ENCODE measurements around the gene COL1A2.

Gene COL1A2

GRCh38 chr7:94394437-94395140 is at the start of gene COL1A2:
COL1A2 (plus strand) TSS chr7:94394895; CDS start chr7:94395032, 137 bp downstream.
- no peak for DNase-seq
- in situ Hi-C loops (cut with HindIII; ENCODE audit: low pct_ligation_motif_present, low pct_unique_long_range_greater_than_20kb, low sequenced_read_pairs): no loop called here

GRCh38 chr7:94345907-94346306 is 48.8 kb upstream of the COL1A2 start:
- in situ Hi-C loops (cut with HindIII; ENCODE audit: low pct_ligation_motif_present, low pct_unique_long_range_greater_than_20kb, low sequenced_read_pairs): no loop called here
- DNase-seq: no peak

DNA sequence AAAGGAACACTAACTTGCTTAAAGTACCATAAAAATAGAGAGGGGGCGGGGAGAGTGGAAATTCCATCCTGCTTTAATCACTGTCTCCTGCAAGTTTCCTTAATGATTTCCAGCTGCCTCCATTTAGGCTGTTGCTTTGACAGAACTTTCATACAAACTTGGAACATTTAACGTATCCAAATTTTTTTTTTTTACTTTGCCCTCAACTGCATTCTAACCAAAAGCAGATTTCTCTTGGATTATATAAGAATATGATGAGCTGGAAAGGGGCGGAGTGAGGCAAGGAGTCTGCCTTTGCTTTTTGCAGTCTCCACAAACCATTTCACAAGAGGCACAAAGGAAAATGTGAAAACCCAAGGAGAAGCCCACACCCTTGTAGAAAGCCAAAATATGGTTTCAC is 46.6 kb upstream of the COL1A2 start:
- in situ Hi-C loops (cut with HindIII; ENCODE audit: low pct_ligation_motif_present, low pct_unique_long_range_greater_than_20kb, low sequenced_read_pairs): no loop called here
- DNase-seq: peak; percentile 12

GRCh38 chr7:94350734-94351133 is 44.0 kb upstream of the COL1A2 start:
- DNase-seq: no peak
- in situ Hi-C loops (cut with HindIII; ENCODE audit: low pct_ligation_motif_present, low pct_unique_long_range_greater_than_20kb, low sequenced_read_pairs): no loop called here

DNA sequence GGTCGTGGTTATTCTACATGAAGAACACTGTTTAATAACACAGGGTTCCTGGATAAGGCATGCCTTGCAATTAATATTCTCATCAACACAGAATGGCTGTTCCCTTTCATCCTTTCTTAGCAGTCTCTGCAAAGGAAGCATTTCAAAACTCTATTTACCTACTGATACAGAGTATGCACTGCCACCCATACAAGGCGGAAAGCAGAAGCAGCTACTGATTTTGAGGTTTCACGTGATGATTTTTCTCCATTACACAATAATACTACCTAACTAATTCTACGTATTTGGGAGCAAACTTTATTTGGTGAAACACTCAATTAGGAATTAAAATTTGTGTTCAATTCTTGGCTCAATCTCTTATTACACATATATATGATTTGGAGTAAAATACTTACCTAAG is 43.0 kb upstream of the COL1A2 start:
- DNase-seq: no peak
- in situ Hi-C loops (cut with HindIII; ENCODE audit: low pct_ligation_motif_present, low pct_unique_long_range_greater_than_20kb, low sequenced_read_pairs): no loop called here

- no peak for DNase-seq
- in situ Hi-C loops (cut with HindIII; ENCODE audit: low pct_ligation_motif_present, low pct_unique_long_range_greater_than_20kb, low sequenced_read_pairs): no loop called here
Measured at GRCh38 chr7:94352887-94353286, 41.8 kb upstream of the COL1A2 start.

DNA sequence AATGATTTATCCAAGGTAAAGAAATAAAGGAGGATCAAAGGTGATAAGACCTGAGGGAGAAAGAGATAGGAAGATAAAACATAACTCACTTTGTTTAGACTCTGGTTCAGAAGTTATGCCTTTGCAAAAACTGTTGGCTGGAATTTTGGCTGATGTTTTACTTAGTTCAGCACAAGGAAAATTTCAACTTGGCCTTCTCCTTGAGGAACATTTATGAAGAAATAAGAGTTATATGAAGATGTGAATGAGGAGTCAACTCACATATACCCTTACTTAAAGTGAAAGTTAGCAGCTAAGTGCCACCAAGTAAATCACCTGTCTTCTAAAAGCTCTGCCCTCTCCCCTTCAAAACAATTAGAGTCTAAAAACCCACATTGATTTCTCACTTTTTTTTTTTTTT is 39.7 kb upstream of the COL1A2 start:
- in situ Hi-C loops (cut with HindIII; ENCODE audit: low pct_ligation_motif_present, low pct_unique_long_range_greater_than_20kb, low sequenced_read_pairs): no loop called here
- DNase-seq: no peak

GRCh38 chr7:94355454-94355853 is 39.2 kb upstream of the COL1A2 start:
- in situ Hi-C loops (cut with HindIII; ENCODE audit: low pct_ligation_motif_present, low pct_unique_long_range_greater_than_20kb, low sequenced_read_pairs): no loop called here
- DNase-seq: no peak

DNA sequence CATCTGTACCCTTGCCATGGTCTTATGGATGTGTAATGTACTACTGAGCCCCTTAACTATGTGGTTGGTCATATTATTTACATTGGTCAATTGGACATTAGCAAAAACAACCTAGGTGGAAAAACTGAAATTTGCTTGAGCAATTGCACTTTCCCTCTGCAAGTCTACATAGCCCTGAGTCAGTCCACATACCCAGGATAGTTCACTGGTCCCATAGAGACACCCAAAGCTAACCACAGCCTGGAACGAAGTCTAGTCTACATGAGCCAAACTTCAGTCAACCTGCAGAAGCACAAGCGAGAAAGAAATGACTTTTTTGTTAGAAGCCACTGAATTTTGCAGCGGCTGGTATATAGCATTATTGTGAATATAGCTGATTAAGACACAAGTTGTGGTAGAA is 37.6 kb upstream of the COL1A2 start:
- no peak for DNase-seq
- in situ Hi-C loops (cut with HindIII; ENCODE audit: low pct_ligation_motif_present, low pct_unique_long_range_greater_than_20kb, low sequenced_read_pairs): no loop called here

DNA sequence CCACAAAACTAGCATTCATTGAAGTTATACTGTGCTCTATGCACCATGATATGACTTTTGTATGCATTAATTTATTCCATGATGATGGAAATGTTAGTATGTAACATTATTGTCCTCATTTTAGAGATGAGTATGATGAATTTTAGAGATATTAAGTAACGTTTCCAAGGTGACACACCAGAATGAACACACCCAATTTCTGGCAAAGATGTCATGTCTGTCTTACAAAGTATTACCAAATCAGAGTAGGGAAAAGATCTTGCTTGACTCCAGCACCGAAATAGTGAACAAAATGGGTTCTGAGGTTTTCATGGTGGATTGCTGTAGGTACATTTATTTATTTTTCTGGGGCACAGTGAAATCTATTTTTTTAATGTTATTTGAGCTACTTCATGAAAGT is 33.8 kb upstream of the COL1A2 start:
- in situ Hi-C loops (cut with HindIII; ENCODE audit: low pct_ligation_motif_present, low pct_unique_long_range_greater_than_20kb, low sequenced_read_pairs): no loop called here
- DNase-seq: no peak

DNA sequence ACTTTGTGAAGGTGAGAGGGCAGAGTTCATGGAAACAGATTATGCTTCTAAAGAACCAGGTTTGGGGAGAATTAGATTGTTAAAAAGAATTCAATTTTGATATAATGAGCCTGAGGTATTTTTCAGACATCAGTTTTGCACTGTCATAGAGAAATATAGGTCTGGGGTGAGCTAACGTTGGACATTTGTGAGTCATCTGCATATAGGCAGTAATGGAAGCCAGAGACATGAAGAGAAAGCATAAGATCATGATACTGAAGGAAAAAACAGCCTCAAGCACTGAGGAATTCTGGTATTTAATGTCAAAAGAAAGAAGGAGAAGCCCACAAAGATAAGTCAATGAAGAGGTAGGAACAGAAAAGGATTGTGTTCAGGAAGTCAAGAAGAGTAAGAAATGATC is 32.4 kb upstream of the COL1A2 start:
- DNase-seq: no peak
- in situ Hi-C loops (cut with HindIII; ENCODE audit: low pct_ligation_motif_present, low pct_unique_long_range_greater_than_20kb, low sequenced_read_pairs): no loop called here

- DNase-seq: no peak
Measured at GRCh38 chr7:94364816-94365215, 29.9 kb upstream of the COL1A2 start.

GRCh38 chr7:94366163-94366562 is 28.5 kb upstream of the COL1A2 start:
- in situ Hi-C loops (cut with HindIII; ENCODE audit: low pct_ligation_motif_present, low pct_unique_long_range_greater_than_20kb, low sequenced_read_pairs): no loop called here
- DNase-seq: no peak

More at GRCh38 chr7:94364816-94365215, 29.9 kb upstream of the COL1A2 start:
- in situ Hi-C loops (cut with HindIII; ENCODE audit: low pct_ligation_motif_present, low pct_unique_long_range_greater_than_20kb, low sequenced_read_pairs): no loop called here

DNA sequence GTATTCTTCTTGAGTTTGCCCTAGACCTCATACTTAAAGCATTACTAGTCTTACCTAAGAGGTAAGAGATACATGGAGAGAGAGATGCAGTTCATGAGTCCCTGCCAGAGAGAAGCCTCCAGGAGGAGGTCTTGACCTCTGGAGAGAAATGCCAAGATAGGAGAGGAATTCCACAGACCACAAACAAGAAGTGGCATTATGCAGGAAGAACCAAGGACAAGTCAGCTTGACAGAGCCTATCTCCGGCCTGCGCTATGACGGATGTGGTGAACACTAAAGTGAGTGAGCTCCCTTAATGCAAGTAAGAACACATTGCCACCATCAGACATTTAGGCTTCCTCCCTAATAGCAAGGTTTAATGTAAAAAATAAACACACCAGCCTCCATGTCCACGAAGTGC is 27.9 kb upstream of the COL1A2 start:
- in situ Hi-C loops (cut with HindIII; ENCODE audit: low pct_ligation_motif_present, low pct_unique_long_range_greater_than_20kb, low sequenced_read_pairs): no loop called here
- DNase-seq: no peak

- in situ Hi-C loops (cut with HindIII; ENCODE audit: low pct_ligation_motif_present, low pct_unique_long_range_greater_than_20kb, low sequenced_read_pairs): no loop called here
- no peak for DNase-seq
Measured at GRCh38 chr7:94367949-94368348, 26.7 kb upstream of the COL1A2 start.

- DNase-seq: no peak
- in situ Hi-C loops (cut with HindIII; ENCODE audit: low pct_ligation_motif_present, low pct_unique_long_range_greater_than_20kb, low sequenced_read_pairs): no loop called here
Measured at GRCh38 chr7:94368371-94368791, 26.3 kb upstream of the COL1A2 start.

DNA sequence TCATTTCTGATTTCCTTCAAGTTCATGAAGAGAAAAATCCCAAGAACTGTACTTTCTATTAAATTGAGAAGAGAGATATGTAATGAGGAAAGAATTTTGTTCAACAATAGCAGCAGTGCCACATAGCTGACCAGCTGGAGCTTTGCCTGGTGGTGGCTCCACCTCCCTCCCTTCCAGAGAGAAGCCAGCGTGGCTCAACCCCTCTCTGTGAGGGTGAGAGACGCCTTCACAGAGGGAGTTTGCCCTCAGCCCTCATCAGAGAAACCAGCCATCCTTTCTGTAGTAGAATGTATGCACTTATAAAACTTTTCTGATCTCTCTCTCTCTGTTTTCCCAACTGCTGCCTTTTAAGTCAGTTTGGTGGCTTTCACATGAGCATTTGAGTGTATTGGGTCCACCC is 20.5 kb upstream of the COL1A2 start:
- no peak for DNase-seq
- in situ Hi-C loops (cut with HindIII; ENCODE audit: low pct_ligation_motif_present, low pct_unique_long_range_greater_than_20kb, low sequenced_read_pairs): no loop called here

- DNase-seq: no peak
Measured at GRCh38 chr7:94374721-94375566, 19.8 kb upstream of the COL1A2 start.

DNA sequence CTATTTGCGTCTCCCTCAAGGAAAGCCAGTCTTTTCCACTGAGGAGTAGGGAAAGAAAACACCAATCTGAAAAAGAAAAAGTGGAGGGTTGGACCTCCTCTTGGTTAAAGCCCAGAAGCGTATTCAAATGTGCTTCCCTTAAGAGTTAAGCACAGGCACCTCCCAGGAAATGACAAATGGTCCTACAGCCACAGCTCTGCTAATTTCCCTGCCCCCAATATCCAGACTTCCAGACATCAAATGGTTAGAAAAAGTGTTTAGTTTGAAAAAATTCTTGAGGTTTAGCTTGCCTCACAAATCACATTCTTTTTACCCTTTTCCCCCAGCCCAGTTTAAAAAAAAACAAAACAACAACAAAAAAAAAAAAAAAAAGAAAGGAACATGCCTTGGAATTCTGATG is 19.0 kb upstream of the COL1A2 start:
- in situ Hi-C loops (cut with HindIII; ENCODE audit: low pct_ligation_motif_present, low pct_unique_long_range_greater_than_20kb, low sequenced_read_pairs): no loop called here
- no peak for DNase-seq

More at GRCh38 chr7:94374721-94375566, 19.8 kb upstream of the COL1A2 start:
- in situ Hi-C loops (cut with HindIII; ENCODE audit: low pct_ligation_motif_present, low pct_unique_long_range_greater_than_20kb, low sequenced_read_pairs): no loop called here

GRCh38 chr7:94376281-94376680 is 18.4 kb upstream of the COL1A2 start:
- in situ Hi-C loops (cut with HindIII; ENCODE audit: low pct_ligation_motif_present, low pct_unique_long_range_greater_than_20kb, low sequenced_read_pairs): no loop called here
- DNase-seq: no peak
